ENCODE measurements around the gene ALPG.
"Not testable (repeated sequence)": the region's sequence is repeated elsewhere in the genome, so short reads cannot be mapped to it uniquely, and the experiment has no call there.

DNA sequence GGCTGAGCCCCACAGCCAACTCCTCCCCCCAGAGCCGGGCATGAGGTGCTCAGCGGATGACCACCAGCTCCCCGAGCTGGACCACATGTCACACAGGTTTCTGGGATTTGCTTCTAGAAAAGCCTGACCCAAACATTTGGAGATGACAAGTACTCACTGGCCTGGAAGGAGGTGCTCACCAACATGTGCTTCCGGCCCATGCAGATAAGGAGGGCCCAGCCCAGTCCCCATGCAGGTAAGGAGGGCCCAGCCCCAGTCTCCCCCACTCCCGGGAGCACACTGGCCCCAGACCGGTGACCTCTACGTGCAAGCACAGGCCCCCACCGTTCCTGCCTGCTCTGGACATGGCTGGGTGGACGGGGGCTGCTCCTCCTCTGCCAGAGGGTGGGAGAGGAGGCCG, 35.3 kb downstream of the ALPG start:
- TF ChIP-seq, protein P1, sequence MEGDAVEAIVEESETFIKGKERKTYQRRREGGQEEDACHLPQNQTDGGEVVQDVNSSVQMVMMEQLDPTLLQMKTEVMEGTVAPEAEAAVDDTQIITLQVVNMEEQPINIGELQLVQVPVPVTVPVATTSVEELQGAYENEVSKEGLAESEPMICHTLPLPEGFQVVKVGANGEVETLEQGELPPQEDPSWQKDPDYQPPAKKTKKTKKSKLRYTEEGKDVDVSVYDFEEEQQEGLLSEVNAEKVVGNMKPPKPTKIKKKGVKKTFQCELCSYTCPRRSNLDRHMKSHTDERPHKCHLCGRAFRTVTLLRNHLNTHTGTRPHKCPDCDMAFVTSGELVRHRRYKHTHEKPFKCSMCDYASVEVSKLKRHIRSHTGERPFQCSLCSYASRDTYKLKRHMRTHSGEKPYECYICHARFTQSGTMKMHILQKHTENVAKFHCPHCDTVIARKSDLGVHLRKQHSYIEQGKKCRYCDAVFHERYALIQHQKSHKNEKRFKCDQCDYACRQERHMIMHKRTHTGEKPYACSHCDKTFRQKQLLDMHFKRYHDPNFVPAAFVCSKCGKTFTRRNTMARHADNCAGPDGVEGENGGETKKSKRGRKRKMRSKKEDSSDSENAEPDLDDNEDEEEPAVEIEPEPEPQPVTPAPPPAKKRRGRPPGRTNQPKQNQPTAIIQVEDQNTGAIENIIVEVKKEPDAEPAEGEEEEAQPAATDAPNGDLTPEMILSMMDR (IDR thresholded peaks at IDR 0.05): not testable (repeated sequence)
- TF ChIP-seq POLR2A (IDR thresholded peaks at IDR 0.05; ENCODE audit: low read depth); EP300 (IDR thresholded peaks at IDR 0.05); POLR2AphosphoS5 (IDR thresholded peaks at IDR 0.05): not testable (repeated sequence)
